CD4-positive, alpha-beta T cell (primary cell): ENCODE measurements around the gene MLYCD. TPM values are rescaled to one million over a fixed set of nuclear protein-coding genes. Genes with fewer than 3 reads are reported as not detected.

Experiments
- ATAC-seq: fragments of 200-7000 bp; cut with Tn5 transposase; one replicate; pipeline ENCODE4 v1.10.0; 2022; ENCODE audit warnings: mild to moderate bottlenecking; ENCODE audit not compliant: poor library complexity
- CTCF ChIA-PET: fragments of 350-600 bp; sonication (Branson Sonifier 250); formaldehyde crosslinking; loops from one replicate; lab custom pipeline; 2021; ENCODE audit warnings: antibody characterized with exemption, inconsistent platforms; lab: Charles Lee
- POLR2A ChIA-PET: fragments of 350-600 bp; sonication (Branson Sonifier 250); formaldehyde crosslinking; loops from one replicate; lab custom pipeline; 2021; ENCODE audit warnings: antibody characterized with exemption, inconsistent platforms; lab: Charles Lee
- DNase-seq, 14 experiments: peaks; one replicate each; pipeline ENCODE4 v3.0.0-alpha.2; 2013 to 2020; ENCODE audit warnings: mixed read lengths in 2 of 14
- H3K27ac ChIP-seq, 2 donors: one replicate each; pipeline versions ENCODE4 v1.5.1 to v1.7.0; 2013; ENCODE audit warnings: low read length in 2 of 2, low read depth in 1 of 2, mild to moderate bottlenecking in 1 of 2
- H3K27me3 ChIP-seq, 2 experiments: 1 replicate in 1 of 2; 2 replicates in 1 of 2; pipeline versions ENCODE4 v1.6.1 to v1.7.0; 2013; ENCODE audit warnings: low read length in 2 of 2, control low read depth in 1 of 2, mild to moderate bottlenecking in 1 of 2, moderate library complexity in 1 of 2; ENCODE audit not compliant: insufficient read depth in 2 of 2, control insufficient read depth in 1 of 2
- H3K36me3 ChIP-seq: one replicate; pipeline ENCODE4 v1.6.1; 2013; ENCODE audit warnings: low read length, control low read depth; ENCODE audit not compliant: insufficient read depth
- H3K4me1 ChIP-seq: one replicate; pipeline ENCODE4 v1.6.1; 2013; ENCODE audit warnings: low read length, control low read depth; ENCODE audit not compliant: insufficient read depth
- H3K4me3 ChIP-seq: one replicate; pipeline ENCODE4 v1.5.1; 2013; ENCODE audit warnings: mild to moderate bottlenecking, low read length, moderate library complexity
- H3K9me3 ChIP-seq, 2 experiments: 1 replicate in 1 of 2; 2 replicates in 1 of 2; pipeline versions ENCODE4 v1.6.1 to v1.7.0; 2013; ENCODE audit warnings: low read length in 2 of 2, mild to moderate bottlenecking in 2 of 2, control low read depth in 1 of 2, moderate library complexity in 1 of 2; ENCODE audit not compliant: control insufficient read depth in 1 of 2, insufficient read depth in 1 of 2
- H3K27ac Mint-ChIP-seq: one replicate; pipeline ENCODE4 v1.8.0; 2020; ENCODE audit warnings: mixed read lengths
- H3K27me3 Mint-ChIP-seq: one replicate; pipeline ENCODE4 v1.8.0; 2021; ENCODE audit warnings: mixed read lengths
- H3K36me3 Mint-ChIP-seq: one replicate; pipeline ENCODE4 v1.8.0; 2021; ENCODE audit warnings: low read depth, mixed read lengths
- H3K4me1 Mint-ChIP-seq: one replicate; pipeline ENCODE4 v1.8.0; 2021; ENCODE audit warnings: low read depth, mixed read lengths
- H3K4me3 Mint-ChIP-seq: one replicate; pipeline ENCODE4 v1.8.0; 2020; ENCODE audit warnings: mild to moderate bottlenecking, mixed read lengths
- H3K9me3 Mint-ChIP-seq: one replicate; pipeline ENCODE4 v1.8.0; 2020; ENCODE audit warnings: mixed read lengths
- intact Hi-C, 2 experiments: fragments of 100-400 bp; cut with DNase I in 1 of 2; cut with micrococcal nuclease in 1 of 2; formaldehyde crosslinking; loops; one replicate each; pipeline versions ENCODE4 v1.15.1 to v1.9.0; 2023 to 2025; cut with DNase I, micrococcal nuclease
- total RNA-seq, 174 experiments: library from RNA in 2 of 174; stranded (reverse) in 2 of 174; gene quantifications; one replicate each; pipeline ENCODE4 v1.2.3 and lab custom pipeline; 2021 to 2026
- TF ChIP-seq, protein P1 (sequence below): fragments of 200-600 bp; IDR thresholded peaks from one replicate; pipeline ENCODE4 v1.8.0; 2022; ENCODE audit warnings: antibody characterized with exemption, mild to moderate bottlenecking

MLYCD gene
- total RNA-seq, 2 experiments from 2014 or later = 4.7 to 5.3 TPM

GRCh38 chr16:83942074-83942473 is 43.2 kb downstream of the MLYCD start:
- H3K36me3 ChIP-seq = no peaks in the 10 kb centered on the region
- no peak for DNase-seq
- H3K4me3 ChIP-seq = no peak overlapping the region
- POLR2A ChIA-PET = no interaction called here
- no peak for ATAC-seq
- TF ChIP-seq, protein P1, sequence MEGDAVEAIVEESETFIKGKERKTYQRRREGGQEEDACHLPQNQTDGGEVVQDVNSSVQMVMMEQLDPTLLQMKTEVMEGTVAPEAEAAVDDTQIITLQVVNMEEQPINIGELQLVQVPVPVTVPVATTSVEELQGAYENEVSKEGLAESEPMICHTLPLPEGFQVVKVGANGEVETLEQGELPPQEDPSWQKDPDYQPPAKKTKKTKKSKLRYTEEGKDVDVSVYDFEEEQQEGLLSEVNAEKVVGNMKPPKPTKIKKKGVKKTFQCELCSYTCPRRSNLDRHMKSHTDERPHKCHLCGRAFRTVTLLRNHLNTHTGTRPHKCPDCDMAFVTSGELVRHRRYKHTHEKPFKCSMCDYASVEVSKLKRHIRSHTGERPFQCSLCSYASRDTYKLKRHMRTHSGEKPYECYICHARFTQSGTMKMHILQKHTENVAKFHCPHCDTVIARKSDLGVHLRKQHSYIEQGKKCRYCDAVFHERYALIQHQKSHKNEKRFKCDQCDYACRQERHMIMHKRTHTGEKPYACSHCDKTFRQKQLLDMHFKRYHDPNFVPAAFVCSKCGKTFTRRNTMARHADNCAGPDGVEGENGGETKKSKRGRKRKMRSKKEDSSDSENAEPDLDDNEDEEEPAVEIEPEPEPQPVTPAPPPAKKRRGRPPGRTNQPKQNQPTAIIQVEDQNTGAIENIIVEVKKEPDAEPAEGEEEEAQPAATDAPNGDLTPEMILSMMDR = no peak
- H3K4me1 ChIP-seq = no peaks in the 10 kb centered on the region
- peaks cover 4% of the 10 kb centered on the region for H3K4me1 Mint-ChIP-seq
- no peaks in the 10 kb centered on the region for H3K27me3 Mint-ChIP-seq
- no peak overlapping the region for H3K27ac ChIP-seq
- no peaks in the 10 kb centered on the region for H3K36me3 Mint-ChIP-seq
- CTCF ChIA-PET = no interaction called here
- no peak overlapping the region for H3K4me3 Mint-ChIP-seq
- H3K27ac Mint-ChIP-seq = no peak overlapping the region
- H3K9me3 Mint-ChIP-seq = no peaks in the 10 kb centered on the region
- no peaks in the 10 kb centered on the region for H3K9me3 ChIP-seq
- no peaks in the 10 kb centered on the region for H3K27me3 ChIP-seq
- intact Hi-C loops = no loop called here

DNA sequence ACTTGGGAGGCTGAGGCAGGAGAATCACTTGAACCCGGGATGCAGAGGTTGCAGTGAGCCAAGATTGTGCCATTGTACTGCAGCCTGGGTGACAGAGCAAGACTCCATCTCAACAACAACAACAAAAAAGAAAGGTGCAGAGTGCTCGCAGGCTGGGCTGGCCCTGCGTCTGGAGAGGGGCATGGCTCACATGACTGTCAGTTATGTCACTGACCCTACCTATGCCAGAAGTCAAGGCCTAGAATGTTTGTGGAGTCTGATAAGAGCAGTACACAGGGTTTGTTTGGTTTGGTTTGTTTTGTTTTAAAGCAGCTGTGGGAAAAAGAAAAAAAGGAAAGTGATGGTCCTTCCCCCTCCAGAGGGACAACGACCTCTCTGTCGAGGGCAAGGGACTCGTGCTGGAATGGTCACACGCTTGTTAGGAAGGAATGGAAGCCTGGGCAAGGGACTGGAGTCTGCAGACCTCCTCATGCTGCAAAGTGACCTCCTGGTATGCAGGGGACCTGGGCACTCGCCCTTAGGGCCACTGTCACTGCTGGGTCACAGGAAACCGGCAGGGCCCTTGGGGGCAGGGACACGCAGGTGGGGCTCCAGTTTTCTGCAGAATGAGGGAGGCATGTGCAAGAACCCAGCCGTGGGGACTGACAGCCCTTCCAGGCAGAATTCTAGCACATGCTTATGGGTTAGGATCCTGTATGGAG is 44.0 kb downstream of the MLYCD start:
- Mint-ChIP-seq H3K27me3 (no peaks in the 10 kb centered on the region), H3K4me3 (no peak overlapping the region), H3K4me1 (peaks cover 4% of the 10 kb centered on the region), H3K9me3 (no peaks in the 10 kb centered on the region), H3K36me3 (no peaks in the 10 kb centered on the region), H3K27ac (no peak overlapping the region)
- no peaks in the 10 kb centered on the region for H3K36me3 ChIP-seq
- TF ChIP-seq, protein P1 = no peak
- DNase-seq (no peak), ATAC-seq (no peak)
- H3K4me3 ChIP-seq = no peak overlapping the region
- no peaks in the 10 kb centered on the region for H3K4me1 ChIP-seq
- no peaks in the 10 kb centered on the region for H3K27me3 ChIP-seq
- ChIA-PET POLR2A (no interaction called here), CTCF (no interaction called here)
- H3K9me3 ChIP-seq = no peaks in the 10 kb centered on the region
- H3K27ac ChIP-seq = no peak overlapping the region
- intact Hi-C loops = no loop called here

DNA sequence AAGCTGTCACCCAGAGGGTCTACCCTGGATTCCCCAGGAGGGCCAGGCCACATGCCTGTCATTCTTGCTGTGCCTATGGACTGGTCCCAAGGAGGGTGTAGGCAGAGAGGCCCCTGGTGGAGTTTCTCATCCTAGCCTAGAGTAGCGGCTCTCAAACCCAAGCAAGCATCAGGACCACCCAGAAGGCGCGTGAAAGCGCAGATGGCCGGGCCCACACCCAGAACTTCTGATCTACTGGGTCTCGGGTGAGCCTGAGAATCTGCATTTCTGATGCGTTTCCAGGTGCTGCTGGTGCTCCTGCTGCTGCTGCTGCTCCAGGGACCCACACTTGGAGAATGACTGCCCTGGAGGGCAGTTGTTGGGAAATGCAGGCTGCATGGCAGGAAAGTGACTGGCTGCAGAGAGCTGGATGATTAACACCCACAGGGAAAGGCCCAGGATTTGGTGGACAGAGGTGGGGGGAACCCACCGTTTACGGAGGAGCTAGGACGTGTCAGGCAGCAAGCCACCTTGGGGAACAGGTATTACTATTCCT is 44.7 kb downstream of the MLYCD start:
- DNase-seq (no peak), ATAC-seq (no peak)
- H3K9me3 ChIP-seq = no peaks in the 10 kb centered on the region
- CTCF ChIA-PET = no interaction called here
- Mint-ChIP-seq H3K36me3 (no peaks in the 10 kb centered on the region), H3K4me1 (peaks cover 4% of the 10 kb centered on the region), H3K27me3 (no peaks in the 10 kb centered on the region), H3K27ac (no peak overlapping the region), H3K9me3 (no peaks in the 10 kb centered on the region), H3K4me3 (no peak overlapping the region)
- POLR2A ChIA-PET = no interaction called here
- no peaks in the 10 kb centered on the region for H3K27me3 ChIP-seq
- no peaks in the 10 kb centered on the region for H3K36me3 ChIP-seq
- no peak overlapping the region for H3K4me3 ChIP-seq
- intact Hi-C loops = no loop called here
- no peaks in the 10 kb centered on the region for H3K4me1 ChIP-seq
- TF ChIP-seq, protein P1 = no peak
- H3K27ac ChIP-seq = no peak overlapping the region
